HG03064 (cell line): ENCODE data around the gene PRKCH.
"Not testable (repeated sequence)": the region's sequence is repeated elsewhere in the genome, so short reads cannot be mapped to it uniquely, and the experiment has no call there.

Experiments used
- ATAC-seq: cut with Tn5 transposase; IDR thresholded peaks from one replicate; pipeline ENCODE4 v1.9.1; 2021; ENCODE audit warnings: low read depth; ENCODE audit not compliant: unreplicated experiment

PRKCH gene

GRCh38 chr14:61451491-61451890 lies 130.1 kb downstream of the PRKCH start:
- no peak for ATAC-seq

- no peak for ATAC-seq
These were observed 130.6 kb downstream of the PRKCH start for GRCh38 chr14:61451891-61452400.

GRCh38 chr14:61452452-61452851 lies 131.1 kb downstream of the PRKCH start:
- no peak for ATAC-seq

DNA sequence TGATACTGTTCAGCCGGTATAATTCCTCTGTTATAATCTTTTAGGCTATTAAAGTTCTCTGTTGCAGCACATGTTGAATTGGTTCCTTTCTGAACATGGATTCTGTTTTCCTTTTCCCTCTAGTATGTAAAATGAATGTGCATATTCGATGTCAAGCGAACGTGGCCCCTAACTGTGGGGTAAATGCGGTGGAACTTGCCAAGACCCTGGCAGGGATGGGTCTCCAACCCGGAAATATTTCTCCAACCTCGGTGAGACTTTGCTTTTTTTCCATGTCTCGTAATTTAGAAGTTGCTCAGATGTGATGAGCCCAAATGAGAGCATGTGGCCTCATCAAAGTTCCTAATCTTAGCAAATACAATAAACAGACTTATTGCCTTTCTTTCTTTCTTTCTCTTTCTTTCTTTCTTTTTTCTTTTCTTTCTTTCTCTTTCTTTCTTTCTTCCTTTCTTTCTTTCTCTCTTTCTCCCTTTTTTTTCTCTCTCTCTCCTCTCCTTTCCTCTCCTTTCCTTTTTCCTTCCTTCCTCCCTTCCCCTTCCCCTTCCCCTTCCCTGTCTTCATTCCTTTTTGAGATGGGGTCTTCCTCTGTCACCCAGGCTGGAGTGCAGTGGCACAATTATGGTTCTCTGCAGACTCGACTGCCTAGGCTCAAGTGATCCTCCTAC lies 131.9 kb downstream of the PRKCH start:
- no peak for ATAC-seq

- ATAC-seq, result no peak
These were observed 133.2 kb downstream of the PRKCH start for GRCh38 chr14:61454545-61454944.

- ATAC-seq, result no peak
These were observed 134.0 kb downstream of the PRKCH start for GRCh38 chr14:61455351-61455750.

- no peak for ATAC-seq
These were observed 135.3 kb downstream of the PRKCH start for GRCh38 chr14:61456720-61457119.

DNA sequence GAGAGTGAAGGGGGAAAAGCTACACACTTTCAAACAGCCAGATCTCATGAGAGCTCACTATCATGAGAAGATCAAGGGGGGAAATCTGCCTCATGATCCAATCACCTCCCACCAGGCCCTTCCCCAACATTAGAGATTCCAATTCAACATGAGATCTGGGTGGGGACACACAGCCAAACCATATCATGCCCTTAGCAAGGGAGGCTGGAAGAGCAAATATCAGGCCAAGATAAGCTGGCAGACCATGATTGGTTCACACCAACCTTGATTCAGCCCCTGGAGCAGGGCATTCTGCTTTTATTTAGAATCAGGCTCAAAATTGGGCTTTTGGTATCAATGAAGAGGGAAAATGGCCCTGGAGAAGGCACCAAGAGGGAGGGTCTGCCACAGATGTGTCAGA lies 137.4 kb downstream of the PRKCH start:
- no peak for ATAC-seq

GRCh38 chr14:61459229-61459628 lies 137.8 kb downstream of the PRKCH start:
- ATAC-seq, result no peak

DNA sequence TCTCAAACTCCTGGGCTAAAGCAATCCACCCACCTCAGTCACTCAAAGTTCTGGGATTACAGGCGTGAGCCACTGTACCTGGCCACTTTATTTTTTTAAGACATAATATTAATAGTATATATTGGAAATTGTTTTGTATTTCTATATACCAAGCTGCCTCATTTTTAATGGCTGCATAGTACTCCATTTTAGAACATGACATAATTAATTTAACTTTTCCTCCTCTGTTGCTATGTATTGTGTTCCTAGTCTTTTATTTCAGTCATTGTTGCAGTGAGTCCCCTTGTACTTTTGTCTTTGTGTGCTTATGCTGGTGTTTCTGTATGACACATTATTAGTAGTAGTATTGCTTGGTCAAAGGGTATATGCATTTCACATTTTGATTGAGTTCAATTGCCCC lies 138.7 kb downstream of the PRKCH start:
- no peak for ATAC-seq

- ATAC-seq, result no peak
These were observed 139.6 kb downstream of the PRKCH start for GRCh38 chr14:61460718-61461611.

- ATAC-seq, result no peak
These were observed 140.5 kb downstream of the PRKCH start for GRCh38 chr14:61461808-61462275.

- no peak for ATAC-seq
These were observed 141.3 kb downstream of the PRKCH start for GRCh38 chr14:61462566-61463193.

DNA sequence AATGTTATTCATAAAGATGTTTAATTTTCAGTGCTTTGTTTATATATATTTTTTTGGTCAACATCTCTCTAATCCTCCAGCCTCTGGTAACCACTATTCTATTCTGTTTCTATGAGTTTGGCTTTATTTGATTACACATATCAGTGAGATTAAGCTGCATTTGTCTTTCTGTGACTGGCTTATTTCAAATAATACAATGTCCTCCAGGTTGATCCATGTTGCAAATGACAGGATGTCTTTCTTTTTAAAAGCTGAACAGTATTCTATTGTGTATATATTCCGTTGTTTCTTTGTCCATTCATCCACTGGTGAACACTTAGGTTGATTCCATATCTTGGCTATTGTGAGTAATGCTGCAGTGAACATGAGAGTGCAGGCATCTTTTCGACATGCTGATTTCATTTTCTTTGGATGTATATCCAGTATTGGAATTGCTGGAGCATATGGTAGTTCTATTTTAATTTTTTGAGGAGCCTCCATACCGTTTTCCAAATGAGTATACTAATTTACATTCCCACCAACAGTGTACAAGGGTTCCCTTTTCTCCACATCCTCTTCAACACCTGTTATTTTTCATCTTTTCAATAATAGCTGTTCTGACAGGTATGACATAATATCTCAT lies 142.4 kb downstream of the PRKCH start:
- ATAC-seq, result no peak

- not testable (repeated sequence) for ATAC-seq
These were observed 143.4 kb downstream of the PRKCH start for GRCh38 chr14:61464539-61465320.

DNA sequence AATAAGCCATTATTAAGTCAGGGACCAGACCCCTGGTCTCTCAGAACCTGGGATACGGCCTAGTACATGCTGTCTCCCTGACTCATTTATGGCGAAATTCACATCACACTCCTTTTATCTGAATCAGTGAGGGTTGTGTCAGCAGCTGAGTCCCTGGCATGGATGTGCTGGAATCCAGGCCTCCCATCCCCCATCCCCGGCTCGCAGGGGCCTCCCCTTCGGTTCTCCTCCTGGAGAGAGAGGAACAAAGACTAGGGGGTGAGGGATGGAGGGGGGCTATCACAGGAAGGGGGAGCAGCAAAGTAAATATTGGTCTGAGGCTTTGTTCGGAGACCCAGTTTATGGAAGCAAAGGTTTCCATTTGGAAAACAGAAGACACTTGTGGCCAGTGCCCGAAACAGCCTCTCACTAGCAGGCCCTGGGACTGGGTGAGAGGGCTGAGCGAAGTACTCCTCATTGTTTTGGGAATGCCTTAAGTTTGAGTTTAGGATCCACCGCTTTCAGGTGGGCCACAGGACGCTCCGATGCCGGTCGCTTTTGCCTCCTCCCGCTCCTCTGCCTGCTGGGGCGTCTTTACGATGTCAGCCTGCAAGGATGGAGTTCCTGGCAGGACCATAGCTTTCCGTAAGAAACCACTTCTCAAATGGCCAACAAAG lies 145.0 kb downstream of the PRKCH start:
- ATAC-seq, result no peak

GRCh38 chr14:61466905-61467280 lies 145.5 kb downstream of the PRKCH start:
- ATAC-seq, result no peak

DNA sequence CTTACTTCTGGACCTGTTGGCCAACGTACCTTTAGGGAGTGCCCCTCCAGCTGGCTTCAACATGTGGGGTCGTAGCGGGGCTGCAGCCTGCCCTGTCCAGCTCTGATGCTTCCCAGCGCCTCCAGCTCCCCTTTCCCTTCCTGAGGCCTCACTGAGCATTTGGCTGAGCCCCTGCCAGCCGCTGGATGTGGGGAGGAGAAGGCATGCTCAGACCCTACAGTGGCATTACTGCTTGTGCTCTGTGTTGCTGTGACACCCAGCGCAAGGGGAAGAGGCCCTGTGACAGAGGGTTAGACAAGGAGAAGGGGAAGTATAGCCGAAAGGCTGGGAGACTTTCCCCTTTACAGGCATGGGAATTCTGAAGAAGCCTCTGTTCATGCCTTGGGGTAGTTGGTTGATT lies 145.9 kb downstream of the PRKCH start:
- no peak for ATAC-seq

DNA sequence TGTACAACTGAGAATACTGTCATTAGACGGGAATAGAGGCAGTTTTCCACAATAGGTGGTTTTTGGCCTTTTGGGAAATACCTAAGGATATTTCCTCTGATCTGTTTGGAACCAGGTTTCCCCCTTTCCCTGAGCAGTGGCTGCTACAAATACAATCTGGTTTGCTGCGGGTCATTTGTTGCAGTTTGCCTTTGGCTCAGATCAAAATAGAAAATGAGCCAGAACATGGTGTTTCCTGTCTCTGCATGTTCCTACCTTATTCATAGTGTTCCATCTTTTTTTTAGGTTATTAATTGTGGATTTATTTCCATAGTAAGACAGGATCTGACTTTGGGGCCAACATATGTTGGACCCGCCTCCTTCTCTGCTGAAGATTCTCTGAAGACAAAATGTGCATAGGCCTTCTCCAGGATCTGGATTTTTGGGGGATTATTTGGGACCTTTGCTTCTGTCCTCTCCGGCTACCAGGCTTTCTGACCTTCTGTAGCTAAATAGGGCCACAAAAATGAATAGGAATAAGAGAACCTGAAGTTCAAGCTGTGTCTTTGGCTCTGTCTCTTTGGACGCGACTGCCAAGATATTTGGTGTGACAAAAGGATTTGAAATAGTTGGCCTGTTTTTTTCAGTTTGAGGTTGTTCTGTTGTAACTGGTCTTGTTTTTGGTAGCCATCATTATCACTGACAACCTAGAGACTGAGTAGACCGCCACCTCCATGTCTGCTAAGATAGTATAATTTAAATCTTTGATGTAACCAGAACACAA lies 146.9 kb downstream of the PRKCH start:
- no peak for ATAC-seq
